OCI-LY1 (cell line): ENCODE data around the gene ATP7B.
"Not testable (repeated sequence)": the region's sequence is repeated elsewhere in the genome, so short reads cannot be mapped to it uniquely, and the experiment has no call there.

ENCODE experiments used
- CTCF ChIP-seq: fragments of 200-600 bp; sonication (generic), shearing (Covaris generic); IDR thresholded peaks from 2 replicates; pipeline ENCODE4 v1.5.1; 2017; ENCODE audit warnings: mild to moderate bottlenecking, antibody characterized with exemption, low read length, moderate library complexity, mixed read lengths
- EZH2 ChIP-seq: fragments of 200-600 bp; sonication (generic), shearing (Covaris generic); IDR thresholded peaks from 2 replicates; pipeline ENCODE4 v1.8.0; 2017; ENCODE audit warnings: borderline replicate concordance, mixed run types, mild to moderate bottlenecking, antibody characterized with exemption, low read length, moderate library complexity, mixed read lengths

GRCh38 chr13:51909265-51909664 is 102.0 kb downstream of the ATP7B start:
- not testable (repeated sequence) for TF ChIP-seq CTCF, EZH2
